GM10248 (cell line): ENCODE measurements around the gene PLBD2.

Source experiments
- CTCF ChIA-PET: fragments of 300-600 bp; sonication (Branson Sonifier 250); formaldehyde crosslinking; extraction: SDS; loops from one replicate; lab custom pipeline; 2021; ENCODE audit warnings: antibody characterized with exemption; lab: Yijun Ruan, JAX
- POLR2A ChIA-PET: fragments of 350-650 bp; sonication (Branson Sonifier 250); formaldehyde crosslinking; extraction: SDS; loops from one replicate; lab custom pipeline; 2020; ENCODE audit warnings: antibody characterized with exemption; lab: Yijun Ruan, JAX
- DNase-seq: peaks from one replicate; pipeline ENCODE4 v3.0.0; 2012; ENCODE audit errors: extremely low spot score
- TF ChIP-seq, protein P1 (sequence below): IDR thresholded peaks from 2 replicates; pipeline ENCODE4 v1.5.1; 2012; ENCODE audit warnings: mild to moderate bottlenecking, low read depth; ENCODE audit errors: extremely low read depth, missing control alignments, control extremely low read depth

Gene PLBD2

DNA sequence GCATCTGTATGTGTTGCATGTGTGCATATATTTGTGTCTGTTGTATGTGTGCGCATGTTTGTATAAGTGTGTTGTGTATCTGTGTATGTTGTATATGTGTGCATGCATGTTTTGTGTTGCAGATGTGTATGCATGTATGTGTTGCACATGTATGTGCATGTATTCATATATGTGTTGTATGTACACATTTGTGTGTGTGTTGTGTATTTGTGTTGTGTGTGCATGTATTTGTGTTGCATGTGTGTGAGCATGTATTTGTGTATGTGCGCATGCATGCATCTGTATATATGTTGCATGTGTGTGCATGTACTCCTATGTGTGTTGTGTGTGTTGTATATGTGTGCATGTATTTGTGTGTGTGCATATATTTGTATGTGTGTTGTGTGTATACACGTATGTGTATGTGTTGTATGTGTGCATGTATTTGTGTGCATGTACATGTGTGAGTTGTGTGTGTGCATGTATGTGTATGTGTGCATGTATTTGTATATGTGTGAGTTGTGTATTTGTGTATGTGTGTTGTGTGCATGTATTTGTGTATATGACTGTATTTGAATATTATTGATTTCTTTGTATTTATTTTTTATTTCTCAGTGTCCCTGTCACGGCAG, 40.2 kb upstream of the PLBD2 start:
- TF ChIP-seq, protein P1, sequence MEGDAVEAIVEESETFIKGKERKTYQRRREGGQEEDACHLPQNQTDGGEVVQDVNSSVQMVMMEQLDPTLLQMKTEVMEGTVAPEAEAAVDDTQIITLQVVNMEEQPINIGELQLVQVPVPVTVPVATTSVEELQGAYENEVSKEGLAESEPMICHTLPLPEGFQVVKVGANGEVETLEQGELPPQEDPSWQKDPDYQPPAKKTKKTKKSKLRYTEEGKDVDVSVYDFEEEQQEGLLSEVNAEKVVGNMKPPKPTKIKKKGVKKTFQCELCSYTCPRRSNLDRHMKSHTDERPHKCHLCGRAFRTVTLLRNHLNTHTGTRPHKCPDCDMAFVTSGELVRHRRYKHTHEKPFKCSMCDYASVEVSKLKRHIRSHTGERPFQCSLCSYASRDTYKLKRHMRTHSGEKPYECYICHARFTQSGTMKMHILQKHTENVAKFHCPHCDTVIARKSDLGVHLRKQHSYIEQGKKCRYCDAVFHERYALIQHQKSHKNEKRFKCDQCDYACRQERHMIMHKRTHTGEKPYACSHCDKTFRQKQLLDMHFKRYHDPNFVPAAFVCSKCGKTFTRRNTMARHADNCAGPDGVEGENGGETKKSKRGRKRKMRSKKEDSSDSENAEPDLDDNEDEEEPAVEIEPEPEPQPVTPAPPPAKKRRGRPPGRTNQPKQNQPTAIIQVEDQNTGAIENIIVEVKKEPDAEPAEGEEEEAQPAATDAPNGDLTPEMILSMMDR = no peak
- no peak for DNase-seq
- CTCF ChIA-PET = no interaction called here
- POLR2A ChIA-PET = no interaction called here

DNA sequence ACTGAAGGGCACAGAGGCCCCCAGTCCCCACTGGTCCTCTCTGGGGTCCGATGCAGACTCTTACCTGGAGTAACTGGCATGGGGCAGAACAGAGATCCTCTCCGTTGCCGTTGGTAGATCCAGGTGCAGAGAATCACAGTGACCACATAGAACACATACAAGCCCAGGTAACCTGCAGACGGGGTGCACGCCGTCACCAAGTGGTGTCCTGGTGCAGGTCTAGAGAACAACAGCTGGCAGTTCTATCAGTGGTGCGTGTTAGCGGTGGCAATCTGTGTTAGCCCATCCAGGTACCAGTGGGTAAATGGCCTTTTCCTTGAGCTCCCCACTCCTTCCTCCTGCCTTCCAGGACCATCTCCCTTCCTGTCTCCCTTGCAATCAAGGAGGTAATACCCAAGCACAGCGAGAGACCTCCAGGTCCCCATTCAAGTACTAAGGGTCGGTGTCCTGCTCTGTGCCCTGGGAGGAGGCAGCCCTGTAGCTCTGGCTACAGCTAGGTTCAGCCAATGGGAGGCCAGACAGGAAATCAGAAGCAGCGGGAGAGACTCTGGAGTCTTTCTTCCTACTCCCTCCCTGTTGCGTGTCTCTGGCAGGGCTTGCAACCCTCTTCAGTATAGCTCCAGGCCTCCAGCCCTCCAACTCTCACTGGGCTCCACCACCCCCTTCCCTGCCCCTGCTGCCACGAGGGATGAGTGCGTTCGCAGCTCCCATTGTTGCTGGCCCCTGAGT, 39.3 kb upstream of the PLBD2 start:
- ChIA-PET CTCF (interaction anchor here (1.0 kb wide), 1 partner anchor 49 kb away, joined by 3 read pairs; no protein-coding TSS in a partner anchor), POLR2A (no interaction called here)
- DNase-seq = no peak
- TF ChIP-seq, protein P1 = no peak

DNA sequence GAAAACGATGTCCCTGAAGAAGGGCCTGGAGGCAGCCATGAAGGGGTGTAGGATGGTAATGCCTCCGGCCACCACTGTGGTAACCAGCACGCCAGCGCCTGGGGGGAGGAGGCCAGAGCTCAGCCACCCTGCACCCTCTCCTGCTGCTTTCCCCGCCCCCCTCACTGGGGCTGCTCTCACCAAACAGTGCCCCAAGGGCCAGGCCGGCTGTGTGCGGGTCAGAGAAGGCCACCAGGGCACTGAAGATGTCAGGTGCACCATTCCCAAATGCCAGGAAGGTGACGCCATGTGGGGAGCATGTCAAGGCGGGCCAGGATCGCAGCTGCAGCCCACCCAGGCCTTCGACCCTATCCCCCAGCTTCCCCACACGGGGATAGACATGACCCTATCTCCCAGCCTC, 38.0 kb upstream of the PLBD2 start:
- ChIA-PET CTCF (interaction anchor here (0.8 to 1.8 kb wide), 2 partner anchors 8 to 12 kb away, joined by 3 to 4 read pairs; no protein-coding TSS in a partner anchor), POLR2A (no interaction called here)
- no peak for DNase-seq
- TF ChIP-seq, protein P1 = no peak

DNA sequence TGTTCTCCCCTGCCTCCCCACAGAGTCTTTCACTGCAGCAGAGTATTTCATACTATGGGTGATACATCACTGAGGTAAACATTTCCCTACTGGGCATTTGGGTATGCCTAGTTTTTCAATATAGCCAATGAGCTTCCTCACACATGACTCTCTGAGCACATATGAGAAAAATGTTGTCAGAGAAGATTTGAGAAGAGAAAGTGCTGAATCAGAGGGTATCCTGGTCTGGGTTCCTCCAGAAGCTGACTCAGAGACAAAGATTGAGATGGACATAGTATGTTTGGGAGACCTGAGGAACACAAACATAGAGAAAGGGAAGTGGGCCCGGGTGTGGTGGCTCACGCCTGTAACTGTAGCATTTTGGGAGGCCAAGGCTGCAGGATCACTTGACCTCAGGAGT, 36.0 kb upstream of the PLBD2 start:
- no peak for DNase-seq
- TF ChIP-seq, protein P1 = no peak
- ChIA-PET POLR2A (no interaction called here), CTCF (interaction anchor here (1.5 kb wide), 1 partner anchor 8 kb away, joined by 7 read pairs; no protein-coding TSS in a partner anchor)

DNA sequence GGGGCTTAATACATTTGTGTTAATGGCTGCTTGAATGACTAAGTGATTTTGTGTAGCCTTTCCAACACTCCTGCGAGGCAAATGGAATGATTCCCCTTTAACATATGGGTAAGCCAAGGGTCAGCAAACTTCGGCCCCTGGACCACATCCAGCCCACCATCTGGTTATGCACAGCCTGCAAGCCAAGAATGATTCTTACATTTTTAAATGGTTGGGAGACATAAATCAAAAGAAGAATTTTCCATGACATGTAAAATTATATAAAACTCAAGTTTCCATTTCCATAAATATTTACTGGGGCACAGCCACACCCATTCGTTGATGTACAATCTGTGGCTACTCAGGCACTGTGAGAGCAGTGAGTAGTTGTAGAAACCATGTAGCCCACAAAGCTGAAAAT, 32.5 kb upstream of the PLBD2 start:
- CTCF ChIA-PET = interaction anchor here (1.7 kb wide), 1 partner anchor 99 kb away, joined by 4 read pairs; no protein-coding TSS in a partner anchor
- DNase-seq = no peak
- TF ChIP-seq, protein P1 = no peak
- POLR2A ChIA-PET = no interaction called here

DNA sequence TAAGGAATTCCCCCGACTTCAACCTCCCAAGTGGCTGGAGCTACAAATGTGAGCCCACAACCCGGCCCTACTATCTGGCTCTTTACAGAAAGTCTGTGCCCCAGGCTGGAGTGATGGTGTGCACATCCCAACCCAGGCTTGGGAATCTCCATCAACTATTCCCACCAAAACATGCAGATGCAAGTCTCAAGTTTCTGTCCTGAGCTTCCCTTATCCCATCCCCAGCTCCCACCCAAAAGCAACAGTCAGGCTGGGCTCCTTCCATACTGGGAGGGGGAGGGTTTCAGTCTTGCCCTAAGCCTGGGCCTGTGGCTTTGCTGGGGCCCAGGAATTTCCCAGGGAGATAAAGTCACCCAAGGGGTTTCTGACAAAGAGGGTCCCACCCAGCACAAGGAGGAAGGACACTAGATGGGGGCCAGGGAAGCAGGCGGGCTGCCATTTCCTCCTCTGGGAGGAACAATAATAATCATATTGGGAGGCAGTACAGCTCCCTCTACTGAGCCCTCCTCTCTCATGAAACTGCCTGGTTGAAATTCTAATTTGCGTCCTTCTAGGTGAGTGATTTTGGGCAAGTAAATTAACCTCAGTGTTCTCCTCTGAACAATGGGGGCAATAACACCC, 31.5 kb upstream of the PLBD2 start:
- ChIA-PET POLR2A (interaction anchor here (0.6 kb wide), 1 partner anchor 295 kb away, joined by 3 read pairs; no protein-coding TSS in a partner anchor), CTCF (interaction anchor here (1.7 kb wide), 1 partner anchor 98 kb away, joined by 4 read pairs; no protein-coding TSS in a partner anchor)
- DNase-seq = no peak
- TF ChIP-seq, protein P1 = peak; percentile 24
